ENCODE results near the gene SET. TPM values are rescaled to one million over a fixed set of nuclear protein-coding genes. Genes with fewer than 3 reads are reported as not detected.

The SET gene
- total RNA-seq, 1 donor from 2014 or later, result 167 TPM

DNA sequence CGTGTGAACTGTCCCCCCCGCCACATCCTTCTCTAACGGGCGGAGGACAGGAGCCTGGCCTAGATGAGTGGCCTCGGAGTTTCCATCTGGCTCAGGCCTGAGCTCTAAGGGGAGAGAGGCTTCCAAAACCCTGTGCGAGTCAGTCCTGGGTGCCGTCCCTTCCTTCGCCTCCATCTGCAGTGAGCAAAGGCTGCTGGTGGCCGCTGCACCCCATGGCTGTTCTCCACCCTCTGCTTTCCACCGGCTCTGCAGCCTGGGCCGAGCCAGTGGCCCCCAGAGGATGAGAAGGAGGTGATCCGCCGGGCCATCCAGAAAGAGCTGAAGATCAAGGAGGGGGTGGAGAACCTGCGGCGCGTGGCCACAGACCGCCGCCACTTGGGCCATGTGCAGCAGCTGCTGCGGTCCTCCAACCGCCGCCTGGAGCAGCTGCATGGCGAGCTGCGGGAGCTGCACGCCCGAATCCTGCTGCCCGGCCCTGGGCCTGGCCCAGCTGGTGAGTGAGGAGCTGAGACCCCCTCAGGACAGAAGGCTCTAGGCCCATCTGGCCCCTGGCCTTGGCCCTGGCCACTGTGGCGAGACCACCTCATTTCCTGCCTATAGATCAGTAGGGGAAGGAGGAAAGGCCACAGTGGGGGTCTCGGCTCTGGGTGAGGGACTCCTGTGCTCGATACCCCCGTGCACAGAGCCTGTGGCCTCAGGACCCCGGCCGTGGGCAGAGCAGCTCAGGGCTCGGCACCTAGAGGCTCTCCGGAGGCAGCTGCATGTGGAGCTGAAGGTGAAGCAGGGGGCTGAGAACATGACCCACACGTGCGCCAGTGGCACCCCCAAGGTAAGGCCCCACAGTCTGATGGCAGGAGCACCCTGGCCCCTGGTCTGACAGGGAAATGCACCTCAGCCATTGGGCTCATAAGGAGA is 16.3 kb downstream of the SET start:
- intact Hi-C loops (cut with DNase I), result no loop called here
- peak; percentile 34 for DNase-seq
- no peak for ATAC-seq (ENCODE audit: poor library complexity)

DNA sequence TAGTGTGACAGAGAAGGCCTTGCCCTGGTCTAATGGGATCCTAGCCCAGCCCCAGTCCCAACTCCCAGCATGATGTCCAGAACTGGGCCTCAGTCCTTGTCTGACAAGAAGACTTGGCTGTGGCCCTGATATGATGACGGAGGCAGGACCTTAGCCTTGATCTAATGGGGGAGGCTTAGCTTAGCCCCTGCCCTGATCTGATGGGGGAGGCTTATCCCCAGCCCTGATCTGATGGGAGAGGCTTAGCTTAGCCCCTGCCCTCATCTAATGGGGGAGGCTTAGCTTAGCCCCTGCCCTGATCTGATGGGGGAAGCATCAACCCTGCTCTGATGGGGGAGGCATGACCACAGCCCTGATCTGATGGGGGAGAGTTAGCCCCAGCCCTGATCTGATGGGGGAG is 17.0 kb downstream of the SET start:
- intact Hi-C loops (cut with DNase I), result no loop called here
- DNase-seq (peak; percentile 15), ATAC-seq (ENCODE audit: poor library complexity) (no peak)

DNA sequence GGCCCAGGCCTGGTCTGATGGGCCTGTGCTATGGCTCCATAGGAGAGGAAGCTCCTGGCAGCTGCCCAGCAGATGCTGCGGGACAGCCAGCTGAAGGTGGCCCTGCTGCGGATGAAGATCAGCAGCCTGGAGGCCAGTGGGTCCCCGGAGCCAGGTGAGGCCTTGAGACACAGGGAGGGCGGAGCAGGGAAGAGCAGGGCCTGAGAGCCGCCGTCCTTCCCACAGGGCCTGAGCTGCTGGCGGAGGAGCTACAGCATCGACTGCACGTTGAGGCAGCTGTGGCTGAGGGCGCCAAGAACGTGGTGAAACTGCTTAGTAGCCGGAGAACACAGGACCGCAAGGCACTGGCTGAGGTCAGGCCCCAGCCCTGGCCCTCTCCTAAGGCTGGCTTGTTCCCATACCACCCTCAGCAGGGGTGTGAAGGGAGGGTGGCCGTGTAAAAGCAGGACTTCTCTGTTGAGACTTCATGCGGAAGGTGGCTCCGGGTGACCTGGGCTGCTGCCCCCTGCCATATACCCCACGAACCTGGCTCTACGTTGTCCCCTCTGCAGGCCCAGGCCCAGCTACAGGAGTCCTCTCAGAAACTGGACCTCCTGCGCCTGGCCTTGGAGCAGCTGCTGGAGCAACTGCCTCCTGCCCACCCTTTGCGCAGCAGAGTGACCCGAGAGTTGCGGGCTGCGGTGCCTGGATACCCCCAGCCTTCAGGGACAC is 17.8 kb downstream of the SET start:
- no peak for ATAC-seq (ENCODE audit: poor library complexity)
- peak; percentile 43 for DNase-seq
- intact Hi-C loops (cut with DNase I), result no loop called here

DNA sequence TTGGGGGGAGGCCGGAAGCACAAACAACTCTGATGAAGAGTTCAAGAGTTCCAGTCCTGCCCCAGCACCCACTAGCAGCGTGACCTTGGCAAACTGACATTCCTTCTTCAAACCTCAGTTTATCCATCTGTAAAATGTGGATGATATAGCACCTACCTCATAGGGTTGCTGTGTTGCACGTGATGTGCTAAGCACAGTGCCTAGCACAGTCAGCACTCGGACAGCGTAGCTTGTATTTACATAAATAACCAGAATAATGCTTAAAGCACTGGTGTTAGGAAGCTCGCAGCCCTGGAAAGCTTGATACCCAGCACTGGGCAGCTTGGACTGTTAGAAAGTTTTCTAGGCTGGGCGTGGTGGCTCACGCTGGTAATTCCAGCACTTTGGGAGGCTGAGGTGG is 18.4 kb downstream of the SET start:
- intact Hi-C loops (cut with DNase I), result no loop called here
- DNase-seq, result no peak
- ATAC-seq (ENCODE audit: poor library complexity), result no peak

DNA sequence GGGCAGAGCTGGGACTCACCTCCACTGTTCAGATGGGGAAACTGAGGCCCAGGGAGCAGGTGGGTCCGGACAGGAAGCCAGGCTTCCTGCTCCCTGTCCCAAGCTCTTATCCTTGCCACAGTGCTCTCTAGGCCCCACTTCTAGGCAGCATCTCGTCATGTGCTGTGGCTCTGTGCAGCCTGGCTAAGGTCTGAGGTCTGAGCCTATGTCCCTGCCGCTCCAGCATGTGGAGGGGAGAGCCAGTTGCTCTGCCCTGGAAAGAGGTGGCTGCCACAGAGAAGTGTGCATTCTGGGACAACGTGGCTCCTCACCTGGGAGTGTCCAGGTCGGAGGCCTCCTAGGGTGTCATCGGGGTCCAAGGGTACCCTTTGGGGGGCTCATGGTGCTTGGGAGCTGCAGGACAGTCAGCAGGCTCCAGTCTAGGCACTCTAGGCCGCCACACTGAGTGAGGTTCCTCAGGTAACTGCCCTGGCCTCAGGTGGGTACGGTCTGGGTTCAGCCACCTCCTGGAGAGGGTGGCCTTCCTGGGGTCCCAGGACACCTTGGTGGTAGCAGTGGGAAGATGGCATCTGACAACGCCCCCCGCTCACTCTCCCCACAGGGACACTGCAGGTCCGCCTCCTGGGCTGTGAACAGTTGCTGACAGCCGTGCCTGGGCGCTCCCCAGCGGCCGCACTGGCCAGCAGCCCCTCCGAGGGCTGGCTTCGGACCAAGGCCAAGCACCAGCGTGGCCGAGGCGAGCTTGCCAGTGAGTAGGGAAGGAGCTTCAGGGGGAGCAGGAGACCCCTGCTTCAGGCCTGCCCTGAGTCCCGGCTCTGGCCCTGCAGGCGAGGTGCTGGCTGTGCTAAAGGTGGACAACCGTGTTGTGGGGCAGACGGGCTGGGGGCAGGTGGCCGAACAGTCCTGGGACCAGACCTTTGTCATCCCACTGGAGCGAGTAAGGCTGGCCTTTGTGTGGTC is 23.7 kb downstream of the SET start:
- ATAC-seq (ENCODE audit: poor library complexity) (no peak), DNase-seq (peak; percentile 27)
- intact Hi-C loops (cut with DNase I), result no loop called here

DNA sequence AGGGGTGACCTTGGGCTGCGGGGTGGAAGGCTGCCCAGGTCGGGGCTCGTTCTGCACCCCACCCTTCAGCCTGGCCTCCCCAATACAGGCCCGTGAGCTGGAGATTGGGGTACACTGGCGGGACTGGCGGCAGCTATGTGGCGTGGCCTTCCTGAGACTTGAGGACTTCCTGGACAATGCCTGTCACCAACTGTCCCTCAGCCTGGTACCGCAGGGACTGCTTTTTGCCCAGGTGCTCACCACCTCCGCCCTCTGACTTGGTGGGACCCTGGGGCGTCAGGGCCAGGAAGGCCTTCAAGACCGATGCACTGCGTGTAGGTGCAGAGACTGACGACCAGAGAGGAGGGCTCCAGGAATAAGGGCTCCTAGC is 24.4 kb downstream of the SET start:
- intact Hi-C loops (cut with DNase I), result no loop called here
- DNase-seq (peak; percentile 35), ATAC-seq (ENCODE audit: poor library complexity) (no peak)

DNA sequence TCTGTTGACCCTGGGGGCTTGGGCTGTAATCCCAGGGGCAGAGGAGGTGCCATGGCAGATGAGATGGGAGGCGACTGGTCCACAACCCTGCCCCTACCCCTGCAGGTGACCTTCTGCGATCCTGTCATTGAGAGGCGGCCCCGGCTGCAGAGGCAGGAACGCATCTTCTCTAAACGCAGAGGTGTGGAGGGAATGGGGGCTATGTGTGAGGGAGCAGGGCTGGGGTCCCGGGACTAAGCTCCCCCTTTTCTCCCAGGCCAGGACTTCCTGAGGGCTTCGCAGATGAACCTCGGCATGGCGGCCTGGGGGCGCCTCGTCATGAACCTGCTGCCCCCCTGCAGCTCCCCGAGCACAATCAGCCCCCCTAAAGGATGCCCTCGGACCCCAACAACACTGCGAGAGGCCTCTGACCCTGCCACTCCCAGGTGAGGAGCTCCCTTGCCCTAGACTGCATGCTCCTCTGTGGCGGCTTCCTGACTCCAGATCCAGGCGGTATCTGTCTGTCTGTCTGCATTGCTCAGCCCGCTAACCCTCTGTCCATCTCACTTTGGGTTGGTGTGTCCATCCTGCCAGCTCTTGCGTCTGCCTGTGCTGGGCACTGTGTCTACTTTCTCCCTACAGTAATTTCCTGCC is 25.0 kb downstream of the SET start:
- ATAC-seq (ENCODE audit: poor library complexity), result no peak
- peak; percentile 23 for DNase-seq
- intact Hi-C loops (cut with DNase I), result no loop called here

DNA sequence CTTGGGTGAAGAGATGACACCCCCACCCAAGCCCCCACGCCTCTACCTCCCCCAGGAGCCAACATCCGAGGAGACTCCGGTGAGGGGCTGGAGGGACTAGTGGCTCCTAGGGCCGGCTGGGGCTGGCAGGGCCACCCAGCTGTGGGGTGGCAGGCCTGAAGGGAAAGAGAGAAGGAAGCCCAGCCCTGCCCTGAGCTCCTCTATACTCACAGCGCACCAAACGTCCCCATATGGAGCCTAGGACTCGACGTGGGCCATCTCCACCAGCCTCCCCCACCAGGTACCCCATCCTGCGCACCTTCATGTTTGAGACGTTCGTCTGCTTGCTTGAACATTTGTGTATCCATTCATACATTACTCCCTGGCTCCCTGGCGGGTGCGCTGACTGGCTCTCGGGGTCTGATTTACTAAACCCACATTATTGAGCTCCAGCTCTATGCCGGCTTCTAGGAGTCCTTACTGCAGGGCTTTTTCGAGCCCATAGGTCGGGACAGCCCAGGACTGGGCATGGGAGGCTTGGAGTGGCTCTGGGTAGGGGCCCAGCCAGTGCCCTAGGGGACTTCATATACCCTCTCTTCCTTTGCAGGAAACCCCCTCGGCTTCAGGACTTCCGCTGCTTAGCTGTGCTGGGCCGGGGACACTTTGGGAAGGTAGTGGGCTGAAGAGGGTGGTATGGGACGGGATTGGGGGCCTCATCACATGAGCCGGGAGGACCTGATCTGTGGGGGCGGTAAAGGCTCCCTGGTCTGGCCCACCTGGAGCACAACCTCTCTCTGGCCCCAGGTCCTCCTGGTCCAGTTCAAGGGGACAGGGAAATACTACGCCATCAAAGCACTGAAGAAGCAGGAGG is 25.8 kb downstream of the SET start:
- intact Hi-C loops (cut with DNase I), result no loop called here
- ATAC-seq (ENCODE audit: poor library complexity) (no peak), DNase-seq (peak; percentile 24)

DNA sequence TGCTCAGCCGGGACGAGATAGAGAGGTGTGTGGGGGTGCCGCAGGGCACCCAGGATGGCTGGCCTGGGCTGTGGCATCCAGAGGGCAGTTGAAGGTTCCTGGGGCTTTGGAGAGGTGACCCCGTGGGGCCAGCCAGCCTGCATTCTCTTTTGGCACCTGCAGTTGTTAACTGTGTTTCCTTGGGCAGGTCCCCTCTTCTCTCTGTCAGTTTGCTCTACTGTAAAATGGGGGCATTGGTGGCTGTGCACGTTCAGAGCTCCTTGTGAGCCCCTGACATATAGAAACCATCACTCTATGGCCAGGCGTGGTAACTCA is 26.4 kb downstream of the SET start:
- DNase-seq, result peak; percentile 14
- intact Hi-C loops (cut with DNase I), result no loop called here
- ATAC-seq (ENCODE audit: poor library complexity), result no peak

DNA sequence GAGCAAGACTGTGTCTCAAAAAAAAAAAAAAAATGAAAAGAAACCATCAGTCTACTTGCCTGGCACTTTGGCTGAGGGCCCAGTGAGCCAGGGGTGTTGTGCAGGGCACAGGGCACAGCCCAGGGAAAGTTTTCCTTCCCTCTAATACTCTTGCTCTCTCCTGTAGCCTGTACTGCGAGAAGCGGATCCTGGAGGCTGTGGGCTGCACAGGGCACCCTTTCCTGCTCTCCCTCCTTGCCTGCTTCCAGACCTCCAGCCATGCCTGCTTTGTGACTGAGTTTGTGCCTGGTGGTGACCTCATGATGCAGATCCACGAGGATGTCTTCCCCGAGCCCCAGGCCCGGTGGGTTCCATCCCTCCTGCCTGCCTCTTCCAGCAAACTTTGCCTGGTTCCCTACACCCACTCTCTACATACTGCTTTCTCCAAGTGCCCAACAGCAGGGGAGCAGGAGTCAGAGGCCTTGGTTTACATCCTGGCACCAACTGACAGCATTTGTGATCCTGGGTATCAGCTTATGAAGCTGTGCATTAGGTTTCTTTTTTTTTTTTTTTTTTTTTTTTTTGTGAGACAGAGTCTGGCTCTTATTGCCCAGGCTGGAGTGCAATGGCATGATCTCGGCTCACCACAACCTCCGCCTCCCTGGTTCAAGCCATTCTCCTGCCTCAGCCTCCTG is 27.7 kb downstream of the SET start:
- ATAC-seq (ENCODE audit: poor library complexity) (no peak), DNase-seq (peak; percentile 40)
- intact Hi-C loops (cut with DNase I), result no loop called here

DNA sequence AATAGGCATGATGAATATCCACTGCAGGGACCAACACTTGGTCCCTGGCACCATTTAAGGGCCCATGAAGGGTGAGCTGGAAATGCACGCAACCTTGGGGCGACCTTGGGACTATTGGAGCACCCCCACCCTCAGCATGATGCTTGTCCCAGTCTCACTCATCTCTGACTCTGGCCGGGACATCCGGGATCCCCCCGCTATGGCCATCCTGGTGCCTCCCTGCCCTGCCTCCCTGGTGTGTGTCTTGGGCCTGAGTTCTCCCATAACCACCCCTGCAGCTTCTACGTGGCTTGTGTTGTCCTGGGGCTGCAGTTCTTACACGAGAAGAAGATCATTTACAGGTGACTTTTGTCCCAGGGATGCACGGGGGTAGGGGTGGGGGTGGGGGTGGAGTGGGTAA is 29.0 kb downstream of the SET start:
- intact Hi-C loops (cut with DNase I), result no loop called here
- DNase-seq, result peak; percentile 25

DNA sequence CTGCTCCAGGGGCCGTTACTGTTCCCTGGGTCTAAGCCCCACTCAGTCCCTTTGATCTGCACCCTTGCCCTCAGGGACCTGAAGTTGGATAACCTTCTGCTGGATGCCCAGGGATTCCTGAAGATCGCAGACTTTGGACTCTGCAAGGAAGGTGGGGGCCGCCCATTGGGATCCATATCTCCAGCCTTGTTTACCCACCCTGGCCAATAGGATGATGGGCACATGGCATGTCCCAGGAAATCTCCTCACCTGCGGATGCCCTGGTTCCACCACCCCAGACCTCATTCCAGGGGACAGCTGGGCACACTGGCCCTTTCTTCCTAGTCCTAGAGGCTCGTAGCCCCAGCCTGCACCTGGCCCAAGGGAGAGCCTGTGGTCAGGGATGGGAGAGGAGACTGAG is 29.5 kb downstream of the SET start:
- no peak for DNase-seq
- intact Hi-C loops (cut with DNase I), result no loop called here
- ATAC-seq (ENCODE audit: poor library complexity), result no peak

More for the DNA sequence above, 29.0 kb downstream of the SET start:
- ATAC-seq (ENCODE audit: poor library complexity), result no peak

DNA sequence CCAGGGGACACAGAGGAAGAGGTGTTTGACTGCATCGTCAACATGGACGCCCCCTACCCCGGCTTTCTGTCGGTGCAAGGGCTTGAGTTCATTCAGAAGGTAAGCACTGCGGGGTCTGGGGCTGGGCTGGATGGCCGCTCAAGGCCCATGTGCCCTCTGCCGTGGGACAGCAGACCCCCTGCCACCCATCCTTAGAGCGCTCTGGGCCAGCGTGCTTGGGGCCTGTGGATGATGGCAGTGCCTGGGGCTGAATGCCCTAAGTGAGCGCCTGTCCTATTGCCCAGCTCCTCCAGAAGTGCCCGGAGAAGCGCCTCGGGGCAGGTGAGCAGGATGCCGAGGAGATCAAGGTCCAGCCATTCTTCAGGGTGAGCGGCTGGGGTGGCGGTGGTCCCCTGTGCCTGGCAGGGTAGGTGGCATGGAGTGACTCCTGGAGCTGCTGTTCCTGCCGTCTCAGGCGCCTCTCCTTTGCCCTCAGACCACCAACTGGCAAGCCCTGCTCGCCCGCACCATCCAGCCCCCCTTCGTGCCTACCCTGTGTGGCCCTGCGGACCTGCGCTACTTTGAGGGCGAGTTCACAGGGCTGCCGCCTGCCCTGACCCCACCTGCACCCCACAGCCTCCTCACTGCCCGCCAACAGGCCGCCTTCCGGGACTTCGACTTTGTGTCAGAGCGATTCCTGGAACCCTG is 31.0 kb downstream of the SET start:
- intact Hi-C loops (cut with DNase I), result no loop called here
- no peak for ATAC-seq (ENCODE audit: poor library complexity)
- DNase-seq, result no peak

DNA sequence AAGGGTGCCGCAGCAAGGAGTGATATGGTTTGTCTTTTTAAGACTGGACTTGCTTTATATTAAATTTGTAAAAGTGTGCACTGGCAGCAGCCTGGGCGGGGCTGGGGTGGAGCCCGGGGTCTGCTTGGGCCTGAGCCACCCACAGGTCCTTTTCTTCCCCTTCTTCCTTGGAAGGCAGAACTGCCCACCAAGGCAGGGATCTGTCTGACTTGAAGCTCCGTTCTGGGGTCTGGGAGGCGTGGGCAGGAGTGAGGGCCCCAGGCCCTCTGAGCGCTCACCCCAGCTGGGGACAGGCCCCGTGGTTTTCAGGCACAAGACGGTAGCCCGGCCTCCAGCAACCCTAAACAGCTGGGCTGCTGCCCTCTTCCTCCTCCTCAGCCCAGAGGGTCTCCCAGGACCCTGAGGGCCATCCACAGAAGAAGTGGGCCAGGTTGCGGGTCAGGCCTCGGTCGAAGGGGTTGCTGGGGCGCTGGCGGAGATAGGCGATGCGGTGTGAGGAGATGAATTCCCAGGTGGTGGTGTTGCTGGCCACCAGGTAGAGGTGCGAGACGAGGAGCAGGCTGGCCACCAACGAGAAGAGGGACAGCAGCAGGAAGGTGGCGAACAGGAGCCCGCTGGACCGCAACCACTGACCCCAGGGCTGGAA is 31.9 kb downstream of the SET start:
- ATAC-seq (ENCODE audit: poor library complexity) (no peak), DNase-seq (no peak)
- intact Hi-C loops (cut with DNase I), result no loop called here

DNA sequence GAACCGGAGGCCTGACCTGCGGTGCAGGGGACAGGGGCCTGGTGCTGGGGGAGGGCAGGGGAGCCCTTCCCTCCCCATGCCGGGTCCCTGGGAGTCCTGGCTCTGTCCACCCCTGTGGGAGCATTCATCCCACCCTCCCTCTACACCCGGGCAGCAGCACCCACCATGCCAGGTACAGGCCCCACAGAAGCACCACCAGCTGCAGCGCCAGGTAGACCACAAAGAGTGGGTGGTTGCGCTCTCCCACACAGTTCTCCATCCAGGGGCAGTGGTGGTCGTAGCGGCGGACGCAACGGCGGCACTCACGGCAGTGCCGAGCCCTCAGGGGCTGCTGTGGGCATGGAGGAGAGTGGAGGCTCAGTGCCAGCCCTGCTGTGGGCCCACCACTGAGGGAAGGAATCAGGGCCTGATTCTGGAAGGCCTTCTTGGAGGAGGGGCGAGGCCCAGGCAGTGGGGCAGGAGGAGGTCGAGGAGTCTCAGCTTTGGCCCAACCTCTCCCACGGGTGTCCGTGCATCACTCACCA is 32.5 kb downstream of the SET start:
- intact Hi-C loops (cut with DNase I), result no loop called here
- ATAC-seq (ENCODE audit: poor library complexity), result no peak
- DNase-seq, result no peak

All from Right ventricle myocardium superior (tissue), 1 donor.